Activated T-cell treated with anti-CD3 and anti-CD28 coated beads for 1 hour (primary cell): Measurements from ENCODE around the gene PCNX1.
"Not testable (repeated sequence)": the region's sequence is repeated elsewhere in the genome, so short reads cannot be mapped to it uniquely, and the experiment has no call there.

Experiments
- DNase-seq: peaks from one replicate; pipeline ENCODE4 v3.0.0-alpha.2; 2020; ENCODE audit warnings: low read depth

Gene PCNX1

DNA sequence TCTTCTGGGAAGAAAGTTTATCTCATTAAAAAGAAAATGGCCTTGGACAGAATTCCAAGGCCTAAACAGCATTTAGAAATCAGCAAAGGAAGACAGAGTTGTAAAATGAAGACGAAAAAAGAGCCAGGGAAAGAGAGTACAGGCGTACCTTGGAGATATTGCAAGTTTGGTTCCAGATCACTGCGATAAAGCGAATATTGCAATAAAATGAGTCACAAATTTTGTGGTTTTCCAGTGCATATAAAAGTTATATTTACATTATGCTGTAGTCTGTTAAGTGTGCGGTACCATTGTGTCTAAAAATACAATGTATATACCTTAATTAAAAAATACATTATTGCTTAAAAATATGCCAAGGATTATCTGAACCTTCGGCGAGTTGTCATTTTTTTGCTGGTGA lies 9.0 kb downstream of the PCNX1 start:
- no peak for DNase-seq

DNA sequence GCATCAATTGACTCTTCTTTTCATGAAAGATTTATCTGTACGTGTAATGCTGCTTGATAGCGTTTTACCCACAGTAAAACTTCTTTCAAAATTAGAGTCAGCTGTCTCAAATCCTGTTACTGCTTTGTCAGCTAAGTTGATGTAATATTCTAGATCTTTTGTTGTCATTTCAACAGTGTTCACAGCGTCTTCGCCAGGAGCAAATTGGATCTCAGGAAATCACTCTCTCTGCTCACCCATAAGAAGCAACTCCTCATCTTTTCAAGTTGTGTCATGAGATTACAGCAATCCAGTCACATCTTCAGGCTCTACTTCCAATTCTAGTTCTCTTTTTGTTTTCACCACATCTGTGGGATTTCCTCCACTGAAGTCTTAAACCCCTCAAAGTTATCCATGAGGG lies 9.5 kb downstream of the PCNX1 start:
- DNase-seq = no peak

DNA sequence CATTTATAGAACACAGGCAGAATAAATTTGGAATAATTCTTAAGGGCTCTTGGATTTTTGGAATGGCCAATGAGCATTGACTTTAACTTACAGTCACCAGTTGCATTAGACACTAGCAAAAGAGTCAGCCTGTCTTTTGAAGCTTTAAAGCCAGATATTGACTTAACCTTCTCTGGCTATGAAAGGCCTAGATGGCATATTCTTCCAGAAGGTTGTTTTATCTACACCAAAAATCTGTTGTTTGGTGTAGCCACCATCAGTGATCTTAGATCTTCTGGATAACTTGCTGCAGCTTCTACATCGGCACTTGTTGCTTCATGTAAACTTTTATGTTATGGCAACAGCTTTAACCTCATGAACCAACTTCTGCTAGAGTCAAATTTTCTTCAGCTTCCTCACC lies 10.4 kb downstream of the PCNX1 start:
- no peak for DNase-seq

DNA sequence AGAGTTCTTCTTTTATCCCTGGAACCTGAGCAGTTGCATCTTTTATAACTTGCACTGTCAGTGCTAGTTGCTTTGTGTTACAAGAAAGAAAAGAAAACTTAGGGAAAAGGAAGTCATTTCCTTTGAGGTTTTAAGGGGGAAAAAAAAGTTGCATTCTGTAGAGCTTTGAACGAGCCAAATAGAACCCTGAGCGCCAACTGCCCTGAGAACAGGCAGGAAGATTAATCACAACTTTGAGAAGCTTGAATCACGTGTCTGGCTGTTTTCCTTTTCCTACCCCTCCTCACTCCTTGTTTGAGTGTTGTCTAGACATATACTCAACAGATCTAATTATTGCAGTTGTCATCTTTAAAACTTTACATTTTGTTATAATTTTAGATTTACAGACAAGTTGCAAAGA lies 12.5 kb downstream of the PCNX1 start:
- DNase-seq = no peak

DNA sequence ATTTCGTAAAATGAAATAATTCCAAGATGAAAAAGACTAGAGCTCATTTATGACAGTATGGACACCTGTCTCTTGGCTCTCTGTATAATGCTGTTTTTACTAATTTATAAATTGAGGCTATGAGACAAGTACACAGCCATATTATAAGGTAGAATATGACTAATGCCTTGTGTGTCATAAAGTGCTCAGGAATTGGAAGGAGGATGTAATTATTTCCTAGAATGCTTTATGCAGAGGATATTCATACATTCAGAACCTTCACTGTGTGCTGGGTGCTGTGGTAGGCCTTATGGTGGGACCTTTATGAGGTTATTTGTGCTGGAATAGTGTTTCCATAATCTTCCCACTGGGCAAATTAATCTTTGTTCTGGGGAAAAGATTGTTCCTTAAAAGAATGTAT lies 13.3 kb downstream of the PCNX1 start:
- DNase-seq = no peak

DNA sequence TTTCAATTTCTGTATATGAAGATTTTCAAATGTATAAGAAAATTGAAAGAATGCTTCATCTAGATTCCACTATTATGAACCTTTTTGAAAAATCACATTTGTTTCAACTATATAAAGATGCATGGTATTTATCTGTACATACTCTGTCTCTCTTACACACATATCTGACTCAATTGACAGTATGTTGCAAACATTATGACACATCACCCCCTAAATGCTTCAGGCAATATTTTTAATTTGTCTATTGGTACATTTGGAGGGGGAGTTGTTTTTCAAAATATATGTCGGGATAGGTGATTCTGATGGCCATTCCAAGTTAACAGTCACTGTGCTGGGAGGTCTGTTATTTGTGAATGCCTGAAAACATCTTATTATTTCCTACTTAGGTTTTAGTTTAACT lies 14.4 kb downstream of the PCNX1 start:
- DNase-seq = no peak

DNA sequence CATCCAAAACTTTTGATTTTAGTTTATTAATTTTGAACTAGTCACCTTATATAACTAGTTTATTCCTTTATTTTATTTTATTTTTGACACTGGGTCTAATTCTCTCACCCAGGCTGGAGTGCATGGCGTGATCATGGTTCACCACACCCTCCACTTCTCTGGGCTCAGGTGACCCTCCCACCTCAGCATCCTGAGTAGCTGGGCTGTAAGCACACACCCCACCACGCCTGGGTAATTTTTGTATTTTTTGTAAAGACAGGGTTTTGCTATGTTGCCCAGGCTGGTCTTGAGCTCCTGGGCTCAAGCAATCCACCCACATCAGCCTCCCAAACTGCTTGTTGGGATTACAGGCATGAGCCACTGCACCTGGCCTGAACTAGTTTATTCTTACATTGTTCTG lies 17.3 kb downstream of the PCNX1 start:
- no peak for DNase-seq

DNA sequence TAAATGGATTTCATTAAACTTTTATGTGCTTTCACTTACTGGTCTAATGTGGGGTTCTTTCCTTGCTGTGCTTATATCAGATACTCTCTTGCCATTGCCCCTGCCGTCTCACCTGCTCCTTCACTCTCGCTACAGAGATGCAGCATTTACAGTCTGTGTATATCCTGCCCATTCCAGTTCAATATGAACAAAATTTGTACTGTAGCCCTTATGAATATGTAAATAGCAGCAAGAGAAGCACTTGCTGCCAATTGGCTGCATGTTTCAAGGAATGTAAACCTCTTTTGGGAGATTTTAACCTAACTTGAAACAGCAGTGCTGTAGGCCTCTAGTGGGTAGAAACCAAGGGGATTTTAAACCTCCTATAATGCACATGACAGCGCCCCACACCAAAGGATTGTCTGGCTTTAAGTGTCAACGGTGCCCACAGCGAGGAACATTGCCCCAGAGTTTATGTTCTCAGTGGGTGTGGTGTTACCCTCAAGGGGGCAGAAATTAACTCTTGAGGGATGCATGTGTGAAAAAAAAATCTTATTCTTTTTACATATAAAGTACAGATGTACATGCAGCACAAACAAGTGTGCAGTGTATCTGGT lies 19.1 kb downstream of the PCNX1 start:
- DNase-seq = no peak

DNA sequence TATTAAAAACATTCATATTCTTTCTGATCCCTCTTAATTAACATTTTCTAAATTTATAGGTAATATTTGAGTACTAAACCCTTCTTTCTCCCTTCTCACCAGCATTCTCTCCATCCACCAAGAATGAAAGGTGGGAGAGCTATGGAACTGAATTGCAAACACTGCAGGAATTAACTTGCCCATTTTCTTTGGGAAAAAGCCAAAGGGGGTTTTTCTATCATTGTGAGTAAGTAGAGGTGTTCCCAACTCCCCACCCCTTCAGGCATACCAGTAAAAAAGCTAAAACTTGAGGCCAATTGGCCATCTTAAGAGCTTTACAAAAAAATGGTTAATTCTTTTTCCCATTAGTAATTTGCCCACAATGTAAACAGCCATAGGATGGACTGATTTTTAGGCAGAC lies 23.7 kb downstream of the PCNX1 start:
- no peak for DNase-seq

DNA sequence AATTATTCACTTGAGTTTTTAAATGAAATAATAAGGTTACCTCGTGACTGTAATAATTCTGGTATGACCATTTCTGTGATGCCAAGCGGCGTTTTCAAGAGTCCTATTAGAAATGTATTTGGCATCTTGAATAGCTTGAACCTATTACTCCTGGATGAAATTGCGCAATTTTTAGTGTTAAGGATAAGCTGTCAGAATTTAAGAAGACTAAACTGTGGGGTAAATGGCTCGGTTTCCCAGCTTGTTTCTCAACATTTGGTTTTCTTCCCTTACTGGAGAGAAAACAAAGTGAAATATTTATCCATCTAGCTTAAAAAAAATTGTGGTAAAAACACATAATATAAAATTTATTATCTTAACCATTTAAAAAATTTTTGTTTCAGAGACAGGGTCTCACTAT lies 26.8 kb downstream of the PCNX1 start:
- no peak for DNase-seq

DNA sequence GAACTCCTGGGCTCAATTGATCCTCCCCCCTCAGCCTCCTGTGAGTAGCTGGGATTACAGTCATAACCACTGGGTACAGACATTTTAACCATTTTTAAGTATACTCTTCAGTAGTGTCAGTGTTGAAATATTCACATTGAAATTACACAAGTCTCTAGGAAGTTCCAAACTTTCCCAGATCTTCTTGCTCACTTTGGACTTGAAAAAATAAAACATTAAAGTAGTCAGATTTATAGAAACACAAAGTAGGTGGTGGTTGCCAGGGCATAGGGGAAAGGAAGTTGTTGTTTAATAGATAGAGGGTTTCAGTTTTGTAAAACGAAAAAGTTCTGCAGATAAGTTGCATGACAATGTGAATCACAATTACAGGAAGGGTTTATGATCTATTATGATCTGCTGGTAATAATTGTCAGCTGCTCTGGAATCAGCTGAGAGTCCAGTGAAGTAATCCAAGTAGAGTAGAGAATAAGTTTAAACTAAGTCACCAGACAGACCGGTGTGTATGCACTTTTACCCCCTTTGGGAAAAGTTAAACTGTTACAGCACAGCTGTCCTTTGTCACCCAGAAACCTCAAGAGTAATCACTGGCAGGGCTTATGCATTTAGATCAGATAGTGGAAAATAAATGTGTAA lies 27.4 kb downstream of the PCNX1 start:
- no peak for DNase-seq

DNA sequence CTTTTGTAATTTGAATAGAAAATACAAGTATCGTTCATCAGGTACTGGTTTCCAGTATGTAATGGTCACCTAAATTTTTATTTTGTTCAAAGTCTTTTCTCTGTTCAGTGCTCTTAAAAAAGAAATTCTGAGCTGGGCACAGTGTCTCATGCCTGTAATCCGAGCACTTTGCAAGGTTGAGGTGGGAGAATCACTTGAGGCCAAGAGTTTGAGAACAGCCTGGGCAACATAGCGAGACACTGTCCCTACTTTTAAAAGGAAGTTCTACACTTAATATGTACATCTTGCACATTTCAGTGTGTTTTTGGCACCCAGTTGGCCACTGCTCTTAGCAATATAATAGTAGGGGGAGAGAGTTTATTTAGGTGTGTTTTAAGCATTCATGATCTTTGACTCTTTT lies 27.9 kb downstream of the PCNX1 start:
- DNase-seq = no peak

DNA sequence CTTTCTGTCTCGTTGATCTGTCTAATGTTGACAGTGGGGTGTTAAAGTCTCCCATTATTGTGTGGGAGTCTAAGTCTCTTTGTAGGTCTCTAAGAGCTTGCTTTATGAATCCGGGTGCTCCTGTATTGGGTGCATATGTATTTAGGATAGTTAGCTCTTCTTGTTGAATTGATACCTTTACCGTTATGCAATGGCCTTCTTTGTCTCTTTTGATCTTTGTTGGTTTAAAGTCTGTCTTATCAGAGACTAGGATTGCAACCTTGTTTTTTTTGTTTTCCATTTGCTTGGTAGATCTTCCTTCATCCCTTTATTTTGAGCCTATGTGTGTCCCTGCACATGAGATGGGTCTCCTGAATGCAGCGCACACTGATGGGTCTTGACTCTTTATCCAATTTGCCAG lies 32.4 kb downstream of the PCNX1 start:
- DNase-seq = not testable (repeated sequence)

DNA sequence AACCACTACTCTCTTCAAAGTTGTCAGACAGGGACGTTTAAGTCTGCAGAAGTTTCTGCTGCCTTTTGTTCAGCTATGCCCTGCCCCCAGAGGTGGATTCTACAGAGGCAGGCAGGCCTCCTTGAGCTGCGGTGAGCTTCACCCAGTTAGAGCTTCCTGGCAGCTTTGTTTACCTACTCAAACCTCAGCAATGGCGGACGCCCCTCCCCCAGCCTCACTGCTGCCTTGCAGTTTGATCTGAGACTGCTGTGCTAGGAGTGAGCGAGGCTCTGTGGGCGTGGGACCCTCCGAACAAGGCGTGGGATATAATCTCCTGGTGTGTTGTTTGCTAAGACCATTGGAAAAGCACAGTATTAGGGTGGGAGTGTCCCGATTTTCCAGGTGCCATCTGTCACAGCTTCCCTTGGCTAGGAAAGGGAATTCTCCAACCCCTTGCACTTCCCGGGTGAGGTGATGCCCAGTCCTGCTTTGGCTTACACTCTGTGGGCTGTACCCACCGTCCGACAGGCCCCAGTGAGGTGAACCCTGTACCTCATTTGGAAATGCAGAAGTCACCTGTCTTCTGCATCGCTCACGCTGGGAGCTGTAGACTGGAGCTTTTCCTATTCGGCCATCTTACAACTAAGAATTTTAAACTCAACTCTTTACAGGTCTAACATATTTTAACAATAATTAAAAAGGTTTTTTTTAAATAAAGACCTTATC lies 34.5 kb downstream of the PCNX1 start:
- DNase-seq = peak; percentile 55

DNA sequence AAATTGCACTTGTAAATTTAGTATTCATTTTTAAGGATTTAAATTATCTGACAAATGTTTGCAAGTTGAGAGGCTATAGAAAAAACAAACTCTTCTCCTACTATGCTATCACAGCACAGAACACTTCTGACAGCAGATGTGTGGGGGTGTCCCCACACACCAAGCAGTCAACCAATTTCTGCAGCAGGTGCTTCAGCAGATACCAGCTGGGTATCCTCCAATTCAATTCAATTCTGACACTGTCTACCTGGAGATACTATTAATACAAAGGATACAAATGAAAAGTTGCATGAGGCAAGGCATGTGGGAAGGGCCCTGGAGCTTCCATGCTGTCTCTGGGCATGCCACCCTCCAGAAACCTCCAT lies 35.1 kb downstream of the PCNX1 start:
- DNase-seq = no peak

DNA sequence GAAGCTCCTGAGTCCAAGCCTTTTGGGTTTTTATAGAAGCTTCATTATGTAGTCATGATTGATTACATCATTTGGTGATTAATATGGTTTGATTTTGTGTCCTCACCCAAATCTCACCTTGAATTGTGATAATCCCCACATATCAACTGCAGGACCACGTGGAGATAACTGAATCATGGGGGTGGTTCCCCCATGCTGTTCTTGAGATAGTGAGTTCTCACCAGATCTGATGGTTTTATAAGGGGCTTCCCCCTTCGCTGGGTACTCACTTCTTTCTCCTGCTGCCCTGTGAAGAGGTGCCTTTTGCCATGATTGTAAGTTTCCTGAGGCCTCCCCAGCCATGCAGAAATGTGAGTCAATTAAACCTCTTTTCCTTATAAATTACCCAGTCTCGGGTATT lies 35.5 kb downstream of the PCNX1 start:
- DNase-seq = not testable (repeated sequence)

DNA sequence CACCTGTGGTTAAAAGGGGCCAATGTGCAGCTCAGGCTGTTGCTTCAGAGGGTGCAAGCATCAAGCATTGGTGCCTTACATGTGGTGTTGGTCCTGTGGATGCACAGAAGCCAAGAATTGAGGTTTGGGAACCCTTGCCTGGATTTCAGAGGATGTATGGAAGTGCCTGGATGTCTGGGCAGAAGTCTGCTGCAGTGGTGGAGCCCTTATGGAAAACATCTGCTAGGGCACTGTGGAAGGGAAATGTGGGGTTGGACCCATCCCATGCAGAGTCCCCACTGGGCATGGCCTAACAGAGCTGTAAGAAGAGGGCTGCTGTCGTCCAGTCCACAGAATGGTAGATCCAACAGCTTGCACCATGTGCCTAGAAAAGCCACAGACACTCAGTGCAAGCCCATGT lies 36.6 kb downstream of the PCNX1 start:
- no peak for DNase-seq

DNA sequence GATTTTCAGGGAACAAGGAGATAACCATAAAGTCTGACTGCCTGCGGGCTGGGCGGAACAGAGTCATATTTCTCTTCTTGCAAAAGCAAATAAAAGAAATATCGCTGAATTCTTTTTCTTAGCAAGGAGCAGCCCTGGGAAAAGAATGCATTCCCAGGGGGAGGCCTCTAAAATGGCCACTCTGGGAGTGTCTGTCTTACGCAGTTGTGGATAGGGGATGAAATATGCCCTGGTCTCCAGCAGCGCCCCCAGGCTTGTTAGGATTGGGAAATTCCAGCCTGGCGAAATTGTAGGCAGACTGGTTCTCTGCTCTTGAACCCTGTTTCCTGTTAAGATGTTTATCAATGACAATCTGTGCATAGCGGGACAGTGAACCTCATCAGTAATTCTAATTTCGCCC lies 40.5 kb downstream of the PCNX1 start:
- DNase-seq = no peak

DNA sequence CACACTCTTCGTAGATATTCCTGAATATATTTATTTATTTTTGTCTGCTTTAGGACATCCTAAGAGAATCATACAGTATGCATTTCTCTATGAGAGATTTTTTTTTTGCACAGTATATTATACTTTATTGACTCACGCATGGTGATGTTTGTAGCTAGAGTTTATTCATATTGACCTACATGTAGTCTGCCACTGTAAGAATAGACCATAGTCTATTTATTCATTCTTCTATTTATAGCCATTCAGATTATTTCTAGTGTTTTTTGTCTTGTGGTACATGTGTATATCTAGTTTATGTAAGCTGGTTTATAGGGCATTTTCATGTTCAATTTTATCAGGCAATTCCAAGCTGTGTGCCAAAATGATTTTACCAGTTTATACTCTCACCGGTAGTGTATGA lies 45.2 kb downstream of the PCNX1 start:
- DNase-seq = no peak

DNA sequence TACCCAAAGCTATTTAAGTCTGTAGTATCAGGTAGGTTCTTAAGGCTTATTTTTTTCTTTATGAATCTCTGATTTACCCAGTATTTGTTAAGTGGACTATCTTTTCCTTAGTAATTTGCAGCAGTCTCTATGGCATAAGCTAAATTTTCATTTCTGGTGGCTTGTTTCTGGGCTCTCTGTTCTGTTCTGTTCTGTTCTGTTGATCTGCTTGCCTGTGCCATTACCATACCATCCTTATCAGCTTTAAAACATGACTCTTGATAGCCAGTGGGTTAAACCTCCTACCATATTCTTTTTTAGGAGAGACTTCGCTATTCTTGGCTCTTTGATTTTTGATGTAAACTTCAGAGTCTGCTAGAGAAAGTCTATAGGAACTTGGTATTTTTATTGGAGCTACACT lies 46.8 kb downstream of the PCNX1 start:
- DNase-seq = no peak

DNA sequence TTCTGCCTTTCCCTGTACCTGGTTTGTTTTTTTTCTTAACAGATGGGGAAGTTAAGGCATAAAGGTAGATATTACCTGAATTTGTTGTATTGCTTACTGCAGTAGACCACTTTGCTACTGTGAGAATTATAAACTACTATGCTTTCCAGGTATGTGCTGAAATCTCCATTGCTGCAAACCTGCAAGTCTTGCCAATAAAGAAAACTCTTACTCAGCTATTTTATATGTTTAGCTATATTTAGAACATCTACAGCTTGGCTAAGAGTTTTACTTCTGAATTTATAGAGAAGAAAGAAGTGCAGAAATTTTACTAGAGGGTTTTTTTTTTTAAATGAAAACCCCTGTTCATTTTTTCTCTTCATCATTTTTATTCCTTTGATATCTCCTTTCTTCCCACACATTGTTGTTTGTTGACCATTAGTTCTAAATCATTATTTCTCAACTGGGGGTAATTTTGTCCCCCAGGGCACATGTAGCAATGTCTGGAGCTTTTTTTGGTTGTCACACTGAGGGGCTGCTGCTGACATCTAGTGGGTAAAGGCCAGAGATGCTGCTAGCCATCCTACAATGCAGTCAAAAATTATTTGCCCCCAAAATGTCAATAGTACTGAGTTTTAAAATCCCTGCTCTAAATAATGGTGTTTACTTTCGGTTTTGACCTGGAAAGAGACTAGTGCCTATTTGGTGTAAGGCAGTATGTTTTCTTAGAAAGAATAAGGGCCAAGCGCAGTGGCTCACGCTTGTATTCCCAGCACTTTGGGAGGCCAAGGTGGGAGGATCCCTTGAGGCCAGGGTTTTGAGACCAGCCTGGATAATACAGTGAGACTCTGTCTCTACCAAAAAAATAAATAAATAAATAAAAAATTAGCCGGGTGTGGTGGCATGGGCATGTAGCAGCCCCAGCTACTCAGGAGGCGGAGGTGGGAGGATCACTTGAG lies 48.6 kb downstream of the PCNX1 start:
- peak; percentile 21 for DNase-seq

DNA sequence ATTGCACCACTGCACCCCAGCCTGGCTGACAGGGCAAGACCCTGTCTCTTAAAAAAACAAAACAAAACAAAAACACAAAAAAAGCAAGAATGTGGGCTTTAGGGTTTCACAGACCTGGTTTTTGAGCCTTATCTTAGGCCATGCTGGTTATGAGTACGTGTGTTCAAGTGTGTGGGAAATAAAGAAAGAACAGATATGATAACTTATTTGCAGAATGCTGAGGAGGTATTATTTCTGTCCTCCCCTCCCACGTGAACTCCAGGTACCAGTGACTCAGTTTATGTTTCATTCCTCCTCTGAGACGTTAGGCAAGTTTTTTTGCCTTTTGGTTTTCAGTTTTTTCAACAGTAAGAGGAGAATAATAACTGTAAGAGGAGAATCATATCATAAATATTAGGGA lies 49.3 kb downstream of the PCNX1 start:
- DNase-seq = no peak

DNA sequence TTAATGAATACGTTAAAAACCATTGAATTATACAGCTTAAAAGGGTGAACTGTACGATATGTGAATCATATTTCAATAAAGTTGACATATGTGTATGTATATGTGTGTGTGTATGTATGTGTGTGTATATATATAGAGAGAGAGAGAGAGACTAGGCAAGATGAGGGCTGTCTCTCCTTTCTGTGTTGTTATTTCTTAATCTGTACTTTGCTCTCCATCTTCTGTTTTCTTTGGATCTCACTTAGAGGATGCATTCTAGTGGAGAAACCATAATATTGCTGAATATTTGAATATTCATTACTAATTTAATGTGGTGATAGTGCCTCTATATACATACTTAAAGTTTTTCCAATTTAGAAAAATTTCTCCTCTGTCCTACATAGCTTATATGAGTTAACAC lies 50.5 kb downstream of the PCNX1 start:
- no peak for DNase-seq
